ENCODE results near the gene SHFL.
A peak's percentile ranks its signal among the peaks of the same experiment; 100 is the strongest.

SHFL gene

GRCh38 chr19:10102787-10103236 lies 16.7 kb downstream of the SHFL start:
- DNase-seq (ENCODE audit: extremely low read depth, low read depth): no peak
- TF ChIP-seq CTCF (IDR thresholded peaks at IDR 0.05; ENCODE audit: low read depth, low read length, missing control alignments): no peak
- no peak overlapping the region for H3K4me3 ChIP-seq (replicated peaks; ENCODE audit: low read depth, low read length)

- H3K4me3 ChIP-seq (replicated peaks; ENCODE audit: low read depth, low read length): no peak overlapping the region
- no peak for DNase-seq (ENCODE audit: extremely low read depth, low read depth)
- TF ChIP-seq CTCF (IDR thresholded peaks at IDR 0.05; ENCODE audit: low read depth, low read length, missing control alignments): no peak
Observed at GRCh38 chr19:10104130-10104513, 18.0 kb downstream of the SHFL start.

- DNase-seq (ENCODE audit: extremely low read depth, low read depth): no peak
- no peak for TF ChIP-seq CTCF (IDR thresholded peaks at IDR 0.05; ENCODE audit: low read depth, low read length, missing control alignments)
- no peak overlapping the region for H3K4me3 ChIP-seq (replicated peaks; ENCODE audit: low read depth, low read length)
Observed at GRCh38 chr19:10104665-10105508, 18.8 kb downstream of the SHFL start.

- peak overlapping the region; percentile 92 for H3K4me3 ChIP-seq (replicated peaks; ENCODE audit: low read depth, low read length)
Observed at GRCh38 chr19:10105509-10106099, 19.5 kb downstream of the SHFL start.

GRCh38 chr19:10106100-10106936 lies 20.2 kb downstream of the SHFL start, which contains the start of gene PPAN:
Gene PPAN (plus strand): TSS chr19:10106362. CDS start chr19:10106395, 33 bp downstream.
- TF ChIP-seq CTCF (IDR thresholded peaks at IDR 0.05; ENCODE audit: low read depth, low read length, missing control alignments): no peak
- peak within 1 kb of the TSS; percentile 92 for H3K4me3 ChIP-seq (replicated peaks; ENCODE audit: low read depth, low read length)
- peak; percentile 92 for DNase-seq (ENCODE audit: extremely low read depth, low read depth)

More at GRCh38 chr19:10105509-10106099, 19.5 kb downstream of the SHFL start:
- TF ChIP-seq CTCF (IDR thresholded peaks at IDR 0.05; ENCODE audit: low read depth, low read length, missing control alignments): no peak
- no peak for DNase-seq (ENCODE audit: extremely low read depth, low read depth)

GRCh38 chr19:10107254-10107653 lies 21.1 kb downstream of the SHFL start:
- no peak for DNase-seq (ENCODE audit: extremely low read depth, low read depth)
- H3K4me3 ChIP-seq (replicated peaks; ENCODE audit: low read depth, low read length): peak overlapping the region; percentile 92
- TF ChIP-seq CTCF (IDR thresholded peaks at IDR 0.05; ENCODE audit: low read depth, low read length, missing control alignments): no peak
